GM21528 (cell line): ENCODE results near the gene ISLR2.
"Not testable (repeated sequence)": the region's sequence is repeated elsewhere in the genome, so short reads cannot be mapped to it uniquely, and the experiment has no call there.

Experiments used
- ATAC-seq: cut with Tn5 transposase; IDR thresholded peaks from one replicate; pipeline ENCODE4 v1.9.1; 2021; ENCODE audit warnings: mild to moderate bottlenecking, moderate library complexity; ENCODE audit not compliant: unreplicated experiment, low FRiP score

ISLR2 gene

GRCh38 chr15:74147051-74147450 lies 16.7 kb downstream of the ISLR2 start:
- no peak for ATAC-seq

GRCh38 chr15:74155766-74156417 lies 25.5 kb downstream of the ISLR2 start:
- no peak for ATAC-seq

- ATAC-seq, result no peak
Observed at GRCh38 chr15:74156678-74157411, 26.5 kb downstream of the ISLR2 start.

GRCh38 chr15:74157868-74158827 lies 27.8 kb downstream of the ISLR2 start:
- ATAC-seq, result no peak

GRCh38 chr15:74158855-74159650 lies 28.7 kb downstream of the ISLR2 start:
- ATAC-seq, result peak; percentile 73

- ATAC-seq, result no peak
Observed at GRCh38 chr15:74159773-74160172, 29.4 kb downstream of the ISLR2 start.

GRCh38 chr15:74160390-74160789 lies 30.0 kb downstream of the ISLR2 start:
- not testable (repeated sequence) for ATAC-seq

GRCh38 chr15:74162195-74162536 lies 31.8 kb downstream of the ISLR2 start:
- ATAC-seq, result not testable (repeated sequence)

- ATAC-seq, result no peak
Observed at GRCh38 chr15:74165461-74165860, 35.1 kb downstream of the ISLR2 start.

- no peak for ATAC-seq
Observed at GRCh38 chr15:74167891-74168331, 37.5 kb downstream of the ISLR2 start.

GRCh38 chr15:74168711-74169126 lies 38.3 kb downstream of the ISLR2 start:
- no peak for ATAC-seq

- ATAC-seq, result no peak
Observed at GRCh38 chr15:74170071-74170844, 39.9 kb downstream of the ISLR2 start.

GRCh38 chr15:74170875-74171578 lies 40.6 kb downstream of the ISLR2 start:
- no peak for ATAC-seq

GRCh38 chr15:74171965-74172541 lies 41.7 kb downstream of the ISLR2 start:
- no peak for ATAC-seq

- ATAC-seq, result no peak
Observed at GRCh38 chr15:74172701-74173379, 42.5 kb downstream of the ISLR2 start.

- ATAC-seq, result no peak
Observed at GRCh38 chr15:74173380-74174218, 43.2 kb downstream of the ISLR2 start, which contains the start of gene ISLR. TSS of gene ISLR (plus strand) at chr15:74173710. CDS start at chr15:74174859, 1,149 bp downstream.
